Ovary (tissue), 9 donors: ENCODE data around the gene GABBR1. TPM values are rescaled to one million over a fixed set of nuclear protein-coding genes. Genes with fewer than 3 reads are reported as not detected.

Source experiments
- DNase-seq, 5 donors: peaks; one replicate each; pipeline ENCODE4 v3.0.0-alpha.2; 2019 to 2020
- H3K27ac ChIP-seq, 2 donors: fragments of 200-600 bp; one replicate each; pipeline versions ENCODE4 v1.5.1 to v1.8.0; 2019 to 2022
- H3K27me3 ChIP-seq: fragments of 200-600 bp; one replicate; pipeline ENCODE4 v1.8.0; 2022
- H3K36me3 ChIP-seq: fragments of 200-600 bp; sonication (generic); one replicate; pipeline ENCODE4 v1.5.1; 2019
- H3K4me1 ChIP-seq: one replicate; pipeline ENCODE4 v1.8.1; 2013; ENCODE audit warnings: mild to moderate bottlenecking, moderate library complexity; ENCODE audit not compliant: insufficient read depth
- H3K4me3 ChIP-seq: fragments of 200-600 bp; sonication (generic); one replicate; pipeline ENCODE4 v1.5.1; 2017
- H3K9me3 ChIP-seq, 2 donors: fragments of 200-600 bp in 1 of 2; sonication (generic) in 1 of 2; one replicate each; pipeline versions ENCODE4 v1.5.1 to v1.8.1; 2013 to 2019; ENCODE audit warnings: mild to moderate bottlenecking in 1 of 2, moderate library complexity in 1 of 2
- CTCF ChIP-seq, 3 donors: fragments of 450-650 bp in 2 of 3; fragments of 200-600 bp in 1 of 3; IDR thresholded peaks; one replicate each; pipeline versions ENCODE4 v1.5.1 to v1.8.0; 2016 to 2022; ENCODE audit warnings: antibody characterized with exemption in 3 of 3, mild to moderate bottlenecking in 1 of 3
- EP300 ChIP-seq: sonication (generic); formaldehyde crosslinking; IDR thresholded peaks from one replicate; pipeline ENCODE4 v1.6.1; 2017; ENCODE audit warnings: antibody characterized with exemption
- POLR2A ChIP-seq: fragments of 450-650 bp; IDR thresholded peaks from one replicate; pipeline ENCODE4 v1.6.1; 2017; ENCODE audit warnings: antibody characterized with exemption, mild to moderate bottlenecking, moderate library complexity
- WGBS, 3 donors: extraction: QIAGEN DNeasy Blood & Tissue Kit in 1 of 3; methylation state at CpG; one replicate each; pipeline versions ENCODE4 v1.1.5 to v1.1.7; 2013 to 2017; 5-methylcytosine and 5-hydroxymethylcytosine counted together
- intact Hi-C, 4 donors: fragments of 100-400 bp; cut with DNase I; formaldehyde crosslinking; loops; one replicate each; pipeline versions ENCODE4 v1.11.0 to v1.15.1; 2022 to 2023
- polyA plus RNA-seq, 2 donors: library from polyadenylated mRNA; stranded (reverse); fragments of 200-250 nt in 1 of 2; fragments of 350-450 nt in 1 of 2; fragmentation: Illumina TruSeq in 1 of 2; extraction: RNeasy Lipid Tissue Mini Kit (QIAGEN cat#74804) in 1 of 2; gene quantifications; one replicate each; pipeline ENCODE4 v1.2.3, GENCODE V29; 2013 to 2014
- small RNA-seq: library from RNA; depleted of rRNA; stranded (forward); fragments of <200 nt; gene quantifications from one replicate; pipeline ENCODE3, GENCODE V24; 2016
- total RNA-seq, 7 donors: library from RNA; depleted of rRNA in 2 of 7; stranded (reverse); fragments of >200 nt in 2 of 7; fragmentation: NEBNext Ultra II Directional in 3 of 7; extraction: Animal tissue kit (Norgen Biotek cat#: 25700) in 3 of 7; gene quantifications; one replicate each; pipeline versions ENCODE4 v1.1.0 to v1.2.4, GENCODE V29; 2016 to 2023
- donor health status: DM: no; HTN: no; CAD: no; lungs with moderate emphysema.
- donor health status: DM: no; HTN: no; CAD: no.
- donor health status: Bipolar disorder and iron deficiency.
- donor health status: DM: yes; HTN: yes; CAD: no.
- donor health status: DM: no; HTN: no; CAD: no.
- donor health status: DM: yes; HTN: yes; CAD: no.

Gene GABBR1
- total and polyA plus RNA-seq, 9 donors = 23.0 to 80.0 (median 48.5) TPM

GRCh38 chr6:29516108-29516507, 116.9 kb downstream of the GABBR1 start:
- H3K9me3 ChIP-seq = no peaks in the 10 kb centered on the region
- H3K27me3 ChIP-seq = no peaks in the 10 kb centered on the region
- no peaks in the 10 kb centered on the region for H3K36me3 ChIP-seq
- no peak overlapping the region for H3K4me3 ChIP-seq
- no peak for DNase-seq
- no peak overlapping the region for H3K27ac ChIP-seq
- H3K4me1 ChIP-seq = no peaks in the 10 kb centered on the region
- 52 to 57% (median 53%) methylated on average over 6 of the region's 6 CpGs for WGBS, 3 donors
- TF ChIP-seq EP300 (no peak), POLR2A (no peak), CTCF (IDR thresholded peaks at IDR 0.05) (no peak)
- intact Hi-C loops = no loop called here

GRCh38 chr6:29510746-29511300, 122.2 kb downstream of the GABBR1 start:
- no peak for DNase-seq
- H3K4me3 ChIP-seq = no peak overlapping the region
- no peaks in the 10 kb centered on the region for H3K4me1 ChIP-seq
- H3K27me3 ChIP-seq = no peaks in the 10 kb centered on the region
- 69 to 79% (median 72%) methylated on average over 2 of the region's 2 CpGs for WGBS, 3 donors
- TF ChIP-seq CTCF (IDR thresholded peaks at IDR 0.05) (no peak), POLR2A (no peak), EP300 (no peak)
- intact Hi-C loops = no loop called here
- H3K27ac ChIP-seq = no peak overlapping the region
- no peaks in the 10 kb centered on the region for H3K9me3 ChIP-seq
- no peaks in the 10 kb centered on the region for H3K36me3 ChIP-seq

- H3K9me3 ChIP-seq = no peaks in the 10 kb centered on the region
- DNase-seq = no peak
- intact Hi-C loops = no loop called here
- TF ChIP-seq EP300 (no peak), CTCF (IDR thresholded peaks at IDR 0.05) (no peak), POLR2A (no peak)
- WGBS, 3 donors = 18 to 21% (median 18%) methylated on average over 4 of the region's 4 CpGs
- no peaks in the 10 kb centered on the region for H3K36me3 ChIP-seq
- H3K4me3 ChIP-seq = no peak overlapping the region
- H3K4me1 ChIP-seq = no peaks in the 10 kb centered on the region
- H3K27ac ChIP-seq = no peak overlapping the region
- no peaks in the 10 kb centered on the region for H3K27me3 ChIP-seq
Observed at GRCh38 chr6:29510202-29510601, 122.8 kb downstream of the GABBR1 start.

Small RNAs within 50 kb of the gene (small RNA-seq; reads per million reads assigned to genes)
- gene SNORD32B = not detected
- not detected for gene SUMO2P1
- not detected for gene TMEM183AP1

Other genes starting within 250 kb of the GABBR1 start
- under 1 TPM in 1 of 7 donors, not detected in 6; 0.24 TPM for gene OR12D2, start 237.6 kb downstream of the GABBR1 start, total RNA-seq
- not detected for gene OR12D2, start 237.6 kb downstream of the GABBR1 start, polyA plus RNA-seq
- not detected for gene OR12D1, start 218.3 kb downstream of the GABBR1 start, total RNA-seq
- gene OR12D1, start 218.3 kb downstream of the GABBR1 start, polyA plus RNA-seq = not detected
- not detected for gene OR10C1, start 193.9 kb downstream of the GABBR1 start, total RNA-seq
- not detected for gene OR10C1, start 193.9 kb downstream of the GABBR1 start, polyA plus RNA-seq
- not detected for gene OR11A1, start 176.1 kb downstream of the GABBR1 start, total RNA-seq
- gene OR11A1, start 176.1 kb downstream of the GABBR1 start, polyA plus RNA-seq = not detected
- gene OR2H1, start 176.0 kb downstream of the GABBR1 start, total RNA-seq = not detected
- gene OR2H1, start 176.0 kb downstream of the GABBR1 start, polyA plus RNA-seq = not detected
- not detected for gene MAS1L, start 145.2 kb downstream of the GABBR1 start, total RNA-seq
- gene MAS1L, start 145.2 kb downstream of the GABBR1 start, polyA plus RNA-seq = under 1 TPM in 1 of 2 donors, not detected in 1; 0.15 TPM
- gene UBD, start 73.5 kb downstream of the GABBR1 start, total RNA-seq = under 1 TPM in 6 of 7 donors, not detected in 1; 0.22 to 0.60 (median 0.34) TPM
- 1 to 10 TPM in 1 of 2 donors, not detected in 1; 4.2 TPM for gene UBD, start 73.5 kb downstream of the GABBR1 start, polyA plus RNA-seq
- not detected for gene OR2H2, start 48.1 kb downstream of the GABBR1 start, total RNA-seq
- not detected for gene OR2H2, start 48.1 kb downstream of the GABBR1 start, polyA plus RNA-seq
- gene MOG, start 23.9 kb upstream of the GABBR1 start, total RNA-seq = under 1 TPM in 1 of 7 donors, not detected in 6; 0.13 TPM
- gene MOG, start 23.9 kb upstream of the GABBR1 start, polyA plus RNA-seq = under 1 TPM in 1 of 2 donors, not detected in 1; 0.05 TPM
- under 1 TPM in 2 of 7 donors, not detected in 5; 0.24 to 0.25 TPM for gene ZFP57, start 48.0 kb upstream of the GABBR1 start, total RNA-seq
- under 1 TPM in 1 of 2 donors, not detected in 1; 0.13 TPM for gene ZFP57, start 48.0 kb upstream of the GABBR1 start, polyA plus RNA-seq
- 10 to 100 TPM; 16.3 to 43.4 (median 29.6) TPM for gene HLA-F, start 90.3 kb upstream of the GABBR1 start, total RNA-seq
- 10 to 100 TPM; 16.8 to 61.6 TPM for gene HLA-F, start 90.3 kb upstream of the GABBR1 start, polyA plus RNA-seq
- gene HLA-G, start 194.6 kb upstream of the GABBR1 start, total RNA-seq = 1 to 10 TPM in 1 of 7 donors, under 1 TPM in 3, not detected in 3; 0.23 to 1.1 (median 0.43) TPM
- under 1 TPM; 0.06 to 0.23 TPM for gene HLA-G, start 194.6 kb upstream of the GABBR1 start, polyA plus RNA-seq